Suprapubic skin (tissue), 4 donors: Measurements from ENCODE around the gene IL23R.

Experiments
- EP300 ChIP-seq: sonication (generic); formaldehyde crosslinking; IDR thresholded peaks from one replicate; pipeline ENCODE4 v1.6.1; 2017; ENCODE audit warnings: antibody characterized with exemption
- POLR2A ChIP-seq, 2 donors: fragments of 450-650 bp; IDR thresholded peaks; one replicate each; pipeline ENCODE4 v1.6.1; 2017; ENCODE audit warnings: antibody characterized with exemption in 2 of 2, mild to moderate bottlenecking in 2 of 2, moderate library complexity in 2 of 2
- POLR2AphosphoS5 ChIP-seq, 3 donors: sonication (generic); formaldehyde crosslinking; IDR thresholded peaks; one replicate each; pipeline ENCODE4 v1.6.1; 2017; ENCODE audit warnings: antibody characterized with exemption in 3 of 3
- TF ChIP-seq, protein P1 (sequence below), 2 donors: fragments of 200-600 bp in 1 of 2; fragments of 450-650 bp in 1 of 2; sonication (generic) in 1 of 2; IDR thresholded peaks; one replicate each; pipeline ENCODE4 v1.5.1; 2016 to 2019; ENCODE audit warnings: antibody characterized with exemption in 2 of 2, mild to moderate bottlenecking in 1 of 2, moderate library complexity in 1 of 2

DNA sequence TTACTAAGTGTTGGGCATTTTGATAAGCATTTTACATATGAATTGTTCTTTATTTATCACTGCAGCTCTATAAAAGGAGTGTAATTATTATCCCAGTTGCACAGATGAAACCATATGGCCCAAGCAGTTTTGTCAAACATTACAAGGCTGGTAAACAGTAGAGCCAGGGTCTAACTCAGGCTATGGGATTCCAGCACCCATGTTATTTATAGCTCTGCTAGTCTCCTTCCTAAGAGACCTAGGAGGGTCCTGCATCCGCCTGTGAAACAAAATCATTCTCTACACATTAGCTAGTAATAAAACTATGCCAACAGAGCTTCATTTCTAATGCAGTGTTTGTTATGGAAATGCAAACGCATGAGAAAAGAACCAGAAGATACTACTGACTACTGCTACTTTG lies 58.6 kb downstream of the IL23R start:
- TF ChIP-seq POLR2A (IDR thresholded peaks at IDR 0.05), result no peak
- TF ChIP-seq, protein P1, sequence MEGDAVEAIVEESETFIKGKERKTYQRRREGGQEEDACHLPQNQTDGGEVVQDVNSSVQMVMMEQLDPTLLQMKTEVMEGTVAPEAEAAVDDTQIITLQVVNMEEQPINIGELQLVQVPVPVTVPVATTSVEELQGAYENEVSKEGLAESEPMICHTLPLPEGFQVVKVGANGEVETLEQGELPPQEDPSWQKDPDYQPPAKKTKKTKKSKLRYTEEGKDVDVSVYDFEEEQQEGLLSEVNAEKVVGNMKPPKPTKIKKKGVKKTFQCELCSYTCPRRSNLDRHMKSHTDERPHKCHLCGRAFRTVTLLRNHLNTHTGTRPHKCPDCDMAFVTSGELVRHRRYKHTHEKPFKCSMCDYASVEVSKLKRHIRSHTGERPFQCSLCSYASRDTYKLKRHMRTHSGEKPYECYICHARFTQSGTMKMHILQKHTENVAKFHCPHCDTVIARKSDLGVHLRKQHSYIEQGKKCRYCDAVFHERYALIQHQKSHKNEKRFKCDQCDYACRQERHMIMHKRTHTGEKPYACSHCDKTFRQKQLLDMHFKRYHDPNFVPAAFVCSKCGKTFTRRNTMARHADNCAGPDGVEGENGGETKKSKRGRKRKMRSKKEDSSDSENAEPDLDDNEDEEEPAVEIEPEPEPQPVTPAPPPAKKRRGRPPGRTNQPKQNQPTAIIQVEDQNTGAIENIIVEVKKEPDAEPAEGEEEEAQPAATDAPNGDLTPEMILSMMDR (IDR thresholded peaks at IDR 0.05), result no peak
- no peak for TF ChIP-seq EP300
- TF ChIP-seq POLR2AphosphoS5 (IDR thresholded peaks at IDR 0.05), result no peak
